Upper lobe of left lung (tissue), 4 donors: ENCODE results near the gene NOX4.

Experiments
- EP300 ChIP-seq, 4 donors: sonication (generic); formaldehyde crosslinking; IDR thresholded peaks; one replicate each; pipeline ENCODE4 v1.5.1; 2017; ENCODE audit warnings: antibody characterized with exemption in 4 of 4, control low read depth in 2 of 4
- POLR2AphosphoS5 ChIP-seq, 2 donors: sonication (generic); formaldehyde crosslinking; IDR thresholded peaks; one replicate each; pipeline ENCODE4 v1.5.1; 2017; ENCODE audit warnings: antibody characterized with exemption in 2 of 2
- TF ChIP-seq, protein P1 (sequence below), 6 experiments: fragments of 450-650 bp in 4 of 6; fragments of 200-600 bp in 2 of 6; sonication (generic) in 2 of 6; IDR thresholded peaks; one replicate each; pipeline ENCODE4 v1.5.1; 2016 to 2019; ENCODE audit warnings: antibody characterized with exemption in 6 of 6

DNA sequence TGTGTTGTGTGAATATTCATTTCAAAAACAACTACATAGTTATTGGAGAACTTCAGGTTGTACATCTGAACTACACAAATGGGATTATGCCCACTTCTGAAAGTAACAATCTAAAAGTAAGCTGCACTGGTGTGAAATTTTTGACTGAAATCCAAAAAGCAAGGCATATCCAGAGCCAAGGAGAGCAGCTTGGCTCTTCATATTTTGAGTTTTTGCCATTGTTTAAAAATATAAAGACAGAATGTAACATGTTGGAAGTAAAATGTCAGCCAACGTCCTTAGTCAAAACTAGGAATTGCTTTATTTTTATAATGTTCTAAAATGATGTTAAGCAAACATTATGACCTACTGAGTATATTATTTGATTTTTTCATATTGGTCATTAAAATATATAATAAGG lies 45.8 kb upstream of the NOX4 start:
- TF ChIP-seq POLR2AphosphoS5 (IDR thresholded peaks at IDR 0.05) (no peak), EP300 (IDR thresholded peaks at IDR 0.05) (no peak)
- TF ChIP-seq, protein P1, sequence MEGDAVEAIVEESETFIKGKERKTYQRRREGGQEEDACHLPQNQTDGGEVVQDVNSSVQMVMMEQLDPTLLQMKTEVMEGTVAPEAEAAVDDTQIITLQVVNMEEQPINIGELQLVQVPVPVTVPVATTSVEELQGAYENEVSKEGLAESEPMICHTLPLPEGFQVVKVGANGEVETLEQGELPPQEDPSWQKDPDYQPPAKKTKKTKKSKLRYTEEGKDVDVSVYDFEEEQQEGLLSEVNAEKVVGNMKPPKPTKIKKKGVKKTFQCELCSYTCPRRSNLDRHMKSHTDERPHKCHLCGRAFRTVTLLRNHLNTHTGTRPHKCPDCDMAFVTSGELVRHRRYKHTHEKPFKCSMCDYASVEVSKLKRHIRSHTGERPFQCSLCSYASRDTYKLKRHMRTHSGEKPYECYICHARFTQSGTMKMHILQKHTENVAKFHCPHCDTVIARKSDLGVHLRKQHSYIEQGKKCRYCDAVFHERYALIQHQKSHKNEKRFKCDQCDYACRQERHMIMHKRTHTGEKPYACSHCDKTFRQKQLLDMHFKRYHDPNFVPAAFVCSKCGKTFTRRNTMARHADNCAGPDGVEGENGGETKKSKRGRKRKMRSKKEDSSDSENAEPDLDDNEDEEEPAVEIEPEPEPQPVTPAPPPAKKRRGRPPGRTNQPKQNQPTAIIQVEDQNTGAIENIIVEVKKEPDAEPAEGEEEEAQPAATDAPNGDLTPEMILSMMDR (IDR thresholded peaks at IDR 0.05), result no peak
